ENCODE results near the gene CMSS1. TPM values are rescaled to one million over a fixed set of nuclear protein-coding genes. Genes with fewer than 3 reads are reported as not detected.
A peak's percentile ranks its signal among the peaks of the same experiment; 100 is the strongest.

The CMSS1 gene
- total RNA-seq, 4 donors from 2014 or later = 11.2 to 16.3 (median 14.1) TPM

GRCh38 chr3:100023150-100023549 is 205.5 kb downstream of the CMSS1 start:
- no peaks in the 10 kb centered on the region for H3K36me3 ChIP-seq
- intact Hi-C loops (cut with DNase I) = no loop called here
- H3K27ac ChIP-seq (replicated peaks in 1 of 4) = peak overlapping the region; percentile 65 to 75 (median 72)
- no peaks in the 10 kb centered on the region for H3K9me3 ChIP-seq
- H3K4me3 ChIP-seq = no peak overlapping the region
- no peaks in the 10 kb centered on the region for H3K27me3 ChIP-seq
- H3K4me1 ChIP-seq = peaks cover 7 to 59% (median 50%) of the 10 kb centered on the region in 4 donors
- whole genome bisulfite sequencing = 39% methylated on average over 5 of the region's 5 CpGs
- no peak for TF ChIP-seq CTCF (IDR thresholded peaks at IDR 0.05)
- TF ChIP-seq POLR2AphosphoS5 (IDR thresholded peaks at IDR 0.05) = no peak
- no peak for TF ChIP-seq POLR2A (IDR thresholded peaks at IDR 0.05; ENCODE audit: low read depth)
- no peak for TF ChIP-seq EP300 (IDR thresholded peaks at IDR 0.05)
- DNase-seq (ENCODE audit: extremely low spot score) = no peak

GRCh38 chr3:100023595-100023994 is 205.9 kb downstream of the CMSS1 start:
- peak overlapping the region; percentile 65 to 75 (median 72) for H3K27ac ChIP-seq (replicated peaks in 1 of 4)
- TF ChIP-seq CTCF (IDR thresholded peaks at IDR 0.05) = no peak
- no peak for TF ChIP-seq EP300 (IDR thresholded peaks at IDR 0.05)
- no peak for TF ChIP-seq POLR2A (IDR thresholded peaks at IDR 0.05; ENCODE audit: low read depth)
- no peak for TF ChIP-seq POLR2AphosphoS5 (IDR thresholded peaks at IDR 0.05)
- no peaks in the 10 kb centered on the region for H3K27me3 ChIP-seq
- H3K4me3 ChIP-seq = no peak overlapping the region
- intact Hi-C loops (cut with DNase I) = no loop called here
- H3K9me3 ChIP-seq = no peaks in the 10 kb centered on the region
- 83% methylated on average over 1 of the region's 1 CpG for WGBS
- H3K4me1 ChIP-seq = peaks cover 7 to 59% (median 50%) of the 10 kb centered on the region in 4 donors
- no peak for DNase-seq (ENCODE audit: extremely low spot score)
- no peaks in the 10 kb centered on the region for H3K36me3 ChIP-seq

- intact Hi-C loops (cut with DNase I) = no loop called here
- Histone ChIP-seq H3K27ac (replicated peaks in 1 of 4) (peak overlapping the region; percentile 65 to 75 (median 72)), H3K9me3 (no peaks in the 10 kb centered on the region), H3K4me1 (peaks cover 7 to 63% (median 53%) of the 10 kb centered on the region in 4 donors), H3K4me3 (no peak overlapping the region), H3K36me3 (no peaks in the 10 kb centered on the region), H3K27me3 (no peaks in the 10 kb centered on the region)
- WGBS = 60% methylated on average over 7 of the region's 7 CpGs
- DNase-seq (ENCODE audit: extremely low spot score) = no peak
- TF ChIP-seq CTCF (IDR thresholded peaks at IDR 0.05) (no peak), POLR2AphosphoS5 (IDR thresholded peaks at IDR 0.05) (no peak), EP300 (IDR thresholded peaks at IDR 0.05) (no peak), POLR2A (IDR thresholded peaks at IDR 0.05; ENCODE audit: low read depth) (no peak)
Observed at GRCh38 chr3:100024520-100025303, 207.1 kb downstream of the CMSS1 start.

GRCh38 chr3:100027321-100027720 is 209.7 kb downstream of the CMSS1 start:
- Histone ChIP-seq H3K27me3 (no peaks in the 10 kb centered on the region), H3K4me1 (peaks cover 3 to 48% (median 35%) of the 10 kb centered on the region in 4 donors), H3K36me3 (no peaks in the 10 kb centered on the region), H3K4me3 (no peak overlapping the region), H3K27ac (replicated peaks in 1 of 4) (no peak overlapping the region), H3K9me3 (no peaks in the 10 kb centered on the region)
- no peak for TF ChIP-seq POLR2A (IDR thresholded peaks at IDR 0.05; ENCODE audit: low read depth)
- no peak for TF ChIP-seq POLR2AphosphoS5 (IDR thresholded peaks at IDR 0.05)
- no peak for TF ChIP-seq CTCF (IDR thresholded peaks at IDR 0.05)
- no peak for TF ChIP-seq EP300 (IDR thresholded peaks at IDR 0.05)
- intact Hi-C loops (cut with DNase I) = no loop called here
- 75% methylated on average over 1 of the region's 1 CpG for WGBS
- DNase-seq (ENCODE audit: extremely low spot score) = no peak

All from esophagus muscularis mucosa (tissue), 4 donors.